Cardiac atrium fibroblast (primary cell): ENCODE measurements around the gene NR2F2. TPM values are rescaled to one million over a fixed set of nuclear protein-coding genes. Genes with fewer than 3 reads are reported as not detected.

Experiments used
- total RNA-seq: library from RNA; depleted of rRNA; stranded (reverse); fragments of >200 nt; gene quantifications from 2 replicates; pipeline ENCODE4 v1.2.3, GENCODE V29; 2015

The NR2F2 gene
- 14.9 and 20.0 TPM in 2 replicates for total RNA-seq

DNA sequence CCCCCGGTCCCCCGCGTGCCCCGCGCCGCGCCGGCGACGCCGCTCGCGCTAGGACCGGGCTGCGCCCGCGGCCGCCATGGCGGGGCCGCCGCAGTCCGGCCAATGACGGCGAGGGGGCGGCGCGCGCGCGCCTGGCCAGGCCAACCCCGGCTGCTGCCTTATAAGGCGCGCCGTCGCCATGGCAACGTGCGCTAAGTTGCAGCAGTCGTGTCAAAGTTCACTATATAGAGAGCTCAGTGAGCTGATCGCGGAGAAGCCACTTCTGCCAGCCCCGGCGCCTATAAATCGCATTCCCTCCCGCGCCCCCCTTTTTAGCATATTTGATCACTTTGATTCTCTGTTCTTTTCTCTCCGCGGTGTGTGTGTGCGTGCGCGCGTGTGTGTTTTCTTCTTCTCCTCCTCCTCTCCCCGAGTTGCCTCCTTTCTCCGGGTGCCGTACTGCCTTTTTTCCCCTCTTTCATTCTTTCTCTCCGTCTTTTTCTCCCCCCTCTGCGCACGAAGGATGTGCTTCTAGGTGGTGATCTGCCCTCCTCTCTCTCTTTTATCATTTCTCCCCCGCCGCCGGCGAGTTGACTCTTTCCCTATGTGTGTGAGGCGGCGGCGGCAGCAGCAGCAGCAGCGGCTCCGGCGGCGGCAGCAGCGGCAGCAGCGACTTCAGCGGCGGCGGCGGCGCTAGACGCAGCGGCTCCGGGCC lies at the start of gene NR2F2:
TSS of gene NR2F2 (plus strand) at position 251 of the 694 bp plus-strand sequence. CDS start 1,406 bp downstream, outside the sequence.

